Measurements from ENCODE around the gene SPIB.

GRCh38 chr19:50393589-50393988 is 25.1 kb upstream of the SPIB start:
- TF ChIP-seq CTCF (conservative IDR thresholded peaks at IDR 0.05; ENCODE audit: low read depth in 2 of 2): no peak
- TF ChIP-seq EZH2phosphoT487 (IDR thresholded peaks at IDR 0.05; ENCODE audit: unreplicated experiment): no peak
- no peak for TF ChIP-seq EZH2 (IDR thresholded peaks at IDR 0.05; ENCODE audit: low read depth, unreplicated experiment)
- no peak for TF ChIP-seq REST (IDR thresholded peaks at IDR 0.05; ENCODE audit: unreplicated experiment)
- no peak for TF ChIP-seq POLR2AphosphoS5 (IDR thresholded peaks at IDR 0.05; ENCODE audit: low read depth)
- no peak for TF ChIP-seq NANOG (IDR thresholded peaks at IDR 0.05; ENCODE audit: borderline replicate concordance)
- no peak for TF ChIP-seq CREB1 (CRISPR knock-in tag; IDR thresholded peaks at IDR 0.05; ENCODE audit: low read depth)
- TF ChIP-seq ETS1 (IDR thresholded peaks at IDR 0.05): no peak
- TF ChIP-seq JUNB (IDR thresholded peaks at IDR 0.05; ENCODE audit: unreplicated experiment): no peak
- TF ChIP-seq ZNF114 (CRISPR knock-in tag; IDR thresholded peaks at IDR 0.05): no peak
- TF ChIP-seq ZNF331 (CRISPR knock-in tag; IDR thresholded peaks at IDR 0.05; ENCODE audit: low read depth): no peak
